ENCODE data around the gene PRPF38B.

DNA sequence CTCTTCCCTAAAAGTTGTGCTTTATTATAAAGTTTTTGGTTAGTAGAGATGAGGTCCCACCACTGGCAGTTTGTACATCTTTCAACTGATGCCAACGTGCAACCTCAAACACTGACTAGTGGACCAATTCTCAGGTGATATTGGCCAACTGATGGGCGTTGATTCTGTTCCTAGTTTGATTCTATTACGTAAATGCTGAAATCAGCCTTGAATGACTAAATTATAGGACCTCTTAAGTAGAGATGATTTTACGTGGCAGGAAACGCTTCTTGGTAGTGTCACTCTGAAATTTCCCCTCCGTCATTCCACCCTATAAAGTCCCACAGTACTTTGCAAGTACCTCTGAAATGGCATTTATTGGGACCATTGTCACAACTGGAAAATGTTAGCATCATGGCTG, 11.8 kb downstream of the PRPF38B start:
- TF ChIP-seq POLR2A (IDR thresholded peaks at IDR 0.05; ENCODE audit: low read depth, low read length) (no peak), TAF1 (IDR thresholded peaks at IDR 0.05; ENCODE audit: borderline replicate concordance, low read depth, low read length) (no peak)

All from GM12892 (cell line).